Effector CD8-positive, alpha-beta T cell (primary cell): Measurements from ENCODE around the gene LIMCH1.

Experiments used
- DNase-seq: peaks from one replicate; lab custom pipeline; 2025; lab: John Stamatoyannopoulos, UW

Gene LIMCH1

DNA sequence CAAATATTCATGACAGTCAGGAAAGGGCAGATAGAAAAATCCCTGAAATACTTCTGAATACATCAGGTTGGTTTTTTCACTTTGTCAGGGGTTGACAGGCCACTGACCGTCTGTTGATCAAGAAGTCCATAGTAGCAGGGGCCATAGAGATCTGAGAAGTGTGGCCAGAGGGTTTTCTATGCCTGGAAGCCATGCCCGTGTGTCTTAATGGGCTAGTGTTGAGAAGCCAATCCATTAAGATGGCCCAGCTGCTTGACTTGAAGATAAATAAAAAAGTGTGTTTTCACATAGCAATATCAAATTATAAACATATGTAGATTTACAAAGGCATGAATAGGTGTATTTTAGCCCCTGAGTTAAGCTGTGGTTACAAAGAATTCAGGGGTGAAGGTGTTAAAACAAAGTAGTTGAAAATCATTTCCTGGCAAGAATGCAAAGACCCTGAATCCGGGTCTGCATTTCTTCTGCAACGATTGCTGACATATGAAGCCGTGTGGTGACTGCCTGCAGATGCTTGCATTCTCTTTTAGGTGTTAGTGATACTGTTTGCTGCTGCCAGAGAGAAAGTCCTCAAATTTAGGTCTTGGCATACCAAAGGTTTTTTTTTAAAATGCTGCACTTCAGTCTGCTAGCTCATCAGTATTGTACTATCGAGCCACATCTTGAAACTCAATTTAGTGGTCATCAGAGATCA lies 9.3 kb upstream of the LIMCH1 start:
- DNase-seq = no peak

DNA sequence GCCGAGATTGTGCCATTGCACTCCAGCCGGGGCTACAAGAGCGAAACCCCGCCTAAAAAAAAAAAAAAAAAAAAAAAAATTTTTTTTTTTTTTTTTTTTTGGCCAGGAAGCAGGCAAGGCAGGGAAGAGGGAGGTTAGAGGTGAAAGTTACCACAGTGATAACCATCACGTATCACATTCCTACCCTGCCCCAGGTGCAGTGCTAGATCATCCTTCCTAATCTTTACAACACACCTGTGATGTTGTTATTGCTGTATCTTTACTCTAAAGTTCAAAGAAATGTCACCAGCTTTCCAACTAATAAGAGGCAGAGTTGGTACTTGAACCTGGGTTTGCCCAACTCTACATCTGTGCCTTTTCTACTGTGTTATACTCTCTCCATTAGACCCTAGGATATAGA lies 7.2 kb upstream of the LIMCH1 start:
- no peak for DNase-seq

DNA sequence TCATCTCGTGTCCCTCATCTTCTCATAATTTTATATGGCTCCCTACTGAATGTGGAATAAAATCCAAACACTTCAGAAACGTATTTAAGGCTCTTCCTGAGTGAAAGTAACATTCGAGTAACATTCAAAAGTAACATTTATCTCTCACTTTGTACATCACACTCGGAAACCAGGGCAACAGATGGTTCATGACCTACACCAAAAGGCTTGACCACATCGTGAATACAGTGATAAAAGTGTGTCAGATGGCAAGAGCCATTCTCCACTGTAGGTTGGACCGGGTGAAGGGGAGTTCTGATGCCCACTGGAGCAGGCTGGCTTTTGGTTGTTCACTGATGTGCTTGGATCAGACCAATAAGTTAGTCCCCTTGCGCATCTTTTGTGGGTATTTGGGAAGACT lies 5.6 kb upstream of the LIMCH1 start:
- no peak for DNase-seq

DNA sequence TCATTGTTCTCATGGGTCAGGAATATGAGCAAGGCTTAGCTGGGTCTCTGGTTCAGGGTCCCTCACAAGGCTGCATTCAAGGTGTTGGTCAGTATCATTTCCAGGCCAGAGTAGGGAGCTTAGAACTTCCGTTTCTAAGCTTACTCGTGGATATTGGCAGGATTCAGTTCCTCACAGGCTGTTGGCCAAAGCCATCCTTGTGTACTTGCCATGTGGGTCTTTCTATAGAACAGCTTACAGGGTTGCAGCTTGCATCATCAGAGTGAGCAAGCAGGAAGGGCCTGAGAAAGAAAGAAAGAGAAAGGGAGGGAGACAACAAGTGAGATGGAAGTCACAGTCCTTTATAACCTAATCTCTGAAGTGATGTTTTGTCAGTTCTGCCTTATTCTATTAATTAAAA lies 5.1 kb upstream of the LIMCH1 start:
- no peak for DNase-seq

DNA sequence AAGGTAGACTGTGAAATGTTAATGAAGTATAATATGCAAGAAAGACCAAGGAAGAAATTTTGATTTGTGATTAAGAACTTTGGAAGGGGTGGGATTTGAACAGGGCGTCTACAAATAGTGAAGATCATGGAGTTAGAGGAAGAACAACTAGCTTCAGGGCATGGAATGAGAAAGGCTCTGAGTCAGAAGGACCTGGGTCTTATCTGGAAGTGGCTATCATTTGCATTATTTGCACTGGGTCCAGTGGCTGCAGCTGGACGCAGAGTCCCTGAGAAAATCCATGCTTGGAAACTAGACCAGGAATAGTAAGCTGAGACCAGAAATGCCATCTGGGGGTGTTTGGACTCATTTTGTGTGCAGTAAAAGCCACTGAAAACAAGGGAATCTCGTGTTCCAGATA lies 4.3 kb upstream of the LIMCH1 start:
- no peak for DNase-seq

DNA sequence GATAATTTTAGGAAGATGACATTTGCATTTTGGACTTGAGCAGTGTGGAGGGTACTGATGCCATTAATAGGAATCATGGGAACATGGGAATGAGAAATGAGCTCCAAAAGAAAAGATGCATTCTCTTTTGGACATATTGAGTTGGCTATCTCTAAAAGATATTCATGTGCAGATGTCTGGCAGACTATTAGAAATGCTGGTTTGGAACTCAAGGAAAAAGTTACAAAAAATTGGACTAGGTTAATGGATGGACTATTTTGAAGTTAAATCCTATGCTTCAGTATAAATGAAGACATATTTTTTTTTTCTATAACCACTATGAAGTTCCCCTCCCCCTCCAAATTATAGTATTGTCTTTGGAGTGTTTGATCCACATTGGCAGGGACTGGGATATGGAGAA lies 3.6 kb upstream of the LIMCH1 start:
- no peak for DNase-seq

DNA sequence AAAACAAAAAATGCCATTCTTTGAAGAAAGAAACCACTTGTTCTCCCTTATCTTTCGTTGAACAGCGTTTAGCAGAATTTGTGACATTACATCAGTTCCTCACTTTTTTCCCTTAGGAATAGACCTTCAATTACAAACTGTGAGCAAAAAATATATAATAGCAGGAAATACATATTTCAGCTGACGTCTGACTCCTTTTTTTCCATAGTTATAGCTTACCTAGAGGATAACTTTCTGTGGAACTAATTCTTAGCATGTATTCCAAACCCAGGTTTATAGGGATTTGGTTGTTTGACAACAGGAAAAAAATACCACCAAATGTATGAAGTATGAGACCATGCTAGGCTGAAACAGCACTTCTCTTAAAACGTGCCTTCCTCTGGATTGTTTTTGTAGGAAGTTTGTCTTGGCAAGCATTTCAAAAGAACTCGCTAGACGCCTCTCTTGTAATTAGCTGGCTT lies 2.0 kb upstream of the LIMCH1 start:
- no peak for DNase-seq

DNA sequence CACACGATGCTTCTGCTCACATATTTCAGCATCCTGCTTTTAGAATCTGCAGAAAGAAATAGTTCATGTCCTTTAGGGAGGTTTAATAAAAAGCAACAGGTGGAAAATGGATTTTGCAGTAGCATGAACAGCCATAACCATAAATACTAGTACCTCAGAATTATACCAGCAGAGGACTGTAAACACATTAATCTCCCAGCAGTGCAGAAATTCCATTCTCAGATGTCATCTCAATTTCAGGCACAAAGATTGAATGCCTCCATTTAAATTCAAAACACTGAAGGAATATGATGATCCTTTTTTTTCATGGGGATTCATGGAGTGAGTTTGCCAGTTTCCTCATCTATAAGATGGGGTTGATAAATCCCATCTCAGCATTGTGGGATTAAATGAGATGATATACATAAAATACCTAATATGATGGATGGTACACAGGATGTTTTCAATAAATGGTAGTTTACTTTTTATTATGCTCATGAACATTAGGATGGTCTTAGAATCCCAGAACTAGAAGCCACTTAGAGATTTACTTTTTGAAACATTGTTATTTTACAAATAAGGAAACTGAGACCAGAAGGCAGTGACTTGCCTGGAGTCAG lies 566 bp upstream of the LIMCH1 start:
- no peak for DNase-seq

DNA sequence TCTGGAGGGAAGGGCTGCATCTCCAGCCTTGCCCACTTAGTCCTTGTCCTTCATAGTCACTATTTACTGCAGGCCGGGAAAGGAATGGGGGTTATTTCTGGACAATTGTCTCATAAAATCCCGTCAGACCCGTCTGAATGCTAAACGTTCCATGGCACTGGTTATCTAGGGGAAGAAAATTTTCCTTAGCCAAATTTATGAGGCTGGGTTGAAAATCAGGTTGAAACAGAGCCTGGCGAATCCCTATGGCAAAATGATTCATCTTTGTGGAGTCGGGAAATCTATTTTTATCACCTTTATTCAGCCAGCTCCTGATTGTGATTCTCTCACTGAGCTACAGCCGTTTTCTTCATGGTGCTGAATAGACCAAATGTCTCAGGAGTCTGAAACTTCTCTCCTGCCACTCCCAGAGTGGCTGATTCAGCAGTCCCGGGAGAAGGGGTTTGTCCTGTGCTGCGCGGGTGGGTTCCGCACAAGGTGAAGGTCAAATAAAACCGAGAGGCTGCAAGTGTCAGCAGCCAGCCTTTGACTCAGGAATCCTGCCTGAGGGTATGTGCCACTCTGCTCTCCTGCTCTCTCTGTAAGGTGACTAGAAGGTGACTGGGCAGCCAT lies 1.0 kb downstream of the LIMCH1 start:
- no peak for DNase-seq

DNA sequence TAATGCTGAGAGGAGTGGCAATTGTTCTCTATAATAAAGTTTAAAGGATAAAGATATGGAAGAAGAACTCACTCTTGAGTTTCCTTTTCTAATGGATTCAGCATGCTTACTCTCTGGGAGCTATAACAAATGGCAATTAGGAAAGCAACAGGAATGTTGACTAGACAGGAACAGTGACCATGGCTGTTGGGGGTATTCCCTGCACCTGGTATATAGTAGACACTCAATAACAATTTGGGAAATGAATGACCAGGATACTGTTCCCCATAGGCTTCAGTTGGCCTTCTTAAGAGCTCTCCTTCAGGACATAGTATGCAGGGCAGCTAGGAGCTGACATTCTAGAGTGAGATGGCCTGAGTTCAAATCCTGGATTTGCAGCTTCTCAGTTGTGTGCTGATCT lies 1.8 kb downstream of the LIMCH1 start:
- DNase-seq = no peak

DNA sequence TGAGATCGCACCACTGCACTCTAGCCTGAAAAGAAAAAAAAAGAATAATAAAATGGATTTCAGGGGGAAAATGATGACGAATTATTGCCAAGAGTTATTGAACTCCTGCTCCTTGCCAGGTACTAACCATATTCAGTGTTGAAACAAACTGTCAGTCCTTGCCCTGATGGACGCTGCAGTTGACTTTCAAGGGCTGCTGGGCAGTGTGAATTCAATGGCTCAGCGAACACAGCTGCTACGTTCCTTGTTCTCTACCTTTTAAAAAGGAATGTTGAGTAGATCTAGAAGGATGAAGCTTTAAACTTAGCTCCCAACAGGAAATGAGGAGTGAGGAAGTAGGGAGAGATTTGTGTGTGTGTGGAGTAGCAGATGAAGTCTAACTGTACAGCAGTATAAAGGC lies 2.7 kb downstream of the LIMCH1 start:
- no peak for DNase-seq

DNA sequence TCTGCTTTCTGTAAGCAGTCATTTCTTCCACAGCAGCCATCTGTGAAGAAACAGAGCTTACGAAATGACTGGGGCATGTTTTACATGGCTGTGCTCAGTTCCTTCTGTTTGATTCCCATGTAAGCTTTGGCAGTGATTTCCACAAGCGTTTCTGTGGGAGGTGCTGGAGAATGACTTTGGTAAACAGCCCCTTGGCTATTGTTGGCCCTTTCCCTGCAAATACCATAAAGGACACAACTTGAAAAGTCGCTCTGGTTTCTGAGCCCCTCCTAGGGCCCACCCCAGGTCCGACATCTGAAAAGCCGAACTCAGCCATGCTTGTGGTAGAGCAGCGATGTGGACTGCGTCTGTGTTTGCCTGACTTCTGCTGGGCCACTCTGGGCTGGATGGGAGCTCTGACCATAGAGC lies 3.7 kb downstream of the LIMCH1 start:
- DNase-seq = no peak

DNA sequence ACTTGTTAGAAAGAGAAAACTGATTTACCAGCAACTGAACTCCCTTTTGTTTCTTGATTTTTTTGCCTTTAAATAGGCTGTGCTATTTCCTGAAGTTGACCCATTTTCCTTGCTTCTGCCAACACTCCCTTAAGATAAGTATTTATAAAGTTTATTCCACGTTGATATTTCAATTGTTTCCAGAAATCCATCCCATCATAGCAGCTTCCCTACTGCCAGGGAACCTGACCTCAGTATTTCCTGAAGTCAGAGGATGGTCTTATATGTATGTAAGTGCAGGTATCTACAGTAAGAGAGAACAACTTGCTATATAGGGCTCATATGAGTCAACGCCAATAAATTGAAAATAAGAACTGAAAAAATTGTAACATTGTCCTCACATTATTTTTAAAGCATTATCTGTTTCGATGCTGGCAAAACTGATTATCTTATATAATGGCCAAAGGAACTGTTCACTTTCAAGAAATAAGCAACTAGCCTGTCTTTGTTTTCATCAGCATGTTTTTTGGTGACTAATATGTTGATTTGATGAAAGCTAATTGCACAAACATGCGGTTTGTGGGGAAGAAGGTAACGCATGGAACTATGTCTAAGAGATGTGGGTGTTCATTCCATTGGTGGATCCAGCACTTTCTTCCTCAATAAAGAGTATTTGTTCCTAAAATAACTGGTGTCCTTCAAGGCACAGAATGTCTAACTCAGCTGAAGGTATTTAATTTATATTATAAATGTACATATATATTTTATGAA lies 4.7 kb downstream of the LIMCH1 start:
- DNase-seq = no peak

DNA sequence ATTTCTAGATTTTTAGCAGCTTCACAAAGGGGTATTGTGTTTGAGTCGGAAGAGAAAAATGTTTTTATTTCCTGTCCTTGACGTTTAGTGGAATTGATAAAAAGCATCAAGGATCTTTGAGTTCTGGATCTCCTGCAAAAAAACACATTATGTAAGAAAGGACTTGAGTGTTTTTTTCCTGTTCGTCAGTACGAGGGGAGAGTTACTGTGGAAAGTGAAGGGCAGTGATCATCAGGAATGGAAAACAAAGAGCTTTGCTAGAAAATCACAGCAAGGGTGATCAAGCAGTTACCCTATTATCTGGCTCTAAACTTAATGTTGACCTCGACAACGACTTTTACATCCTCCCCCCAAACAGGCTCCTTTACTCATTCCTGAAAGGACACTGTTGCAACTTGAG lies 7.3 kb downstream of the LIMCH1 start:
- no peak for DNase-seq

DNA sequence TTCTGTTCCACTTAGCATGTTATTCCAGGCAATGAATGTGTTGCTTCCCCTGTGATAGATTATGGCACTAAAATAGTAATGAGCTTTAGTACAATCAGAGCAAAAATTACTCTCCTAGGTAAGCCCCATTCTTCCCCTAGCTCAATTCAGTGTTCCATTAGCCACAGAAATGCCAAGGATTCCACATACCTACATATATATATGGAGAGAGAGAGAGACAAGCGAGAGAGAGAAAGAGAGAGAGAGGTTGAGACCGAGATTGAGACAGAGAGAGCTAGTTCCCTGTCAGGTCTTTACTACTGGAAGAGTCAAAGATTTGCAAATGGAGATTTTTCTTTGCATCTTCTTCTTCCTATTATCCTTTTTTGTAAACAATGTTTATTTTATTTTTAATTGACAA lies 8.7 kb downstream of the LIMCH1 start:
- no peak for DNase-seq

DNA sequence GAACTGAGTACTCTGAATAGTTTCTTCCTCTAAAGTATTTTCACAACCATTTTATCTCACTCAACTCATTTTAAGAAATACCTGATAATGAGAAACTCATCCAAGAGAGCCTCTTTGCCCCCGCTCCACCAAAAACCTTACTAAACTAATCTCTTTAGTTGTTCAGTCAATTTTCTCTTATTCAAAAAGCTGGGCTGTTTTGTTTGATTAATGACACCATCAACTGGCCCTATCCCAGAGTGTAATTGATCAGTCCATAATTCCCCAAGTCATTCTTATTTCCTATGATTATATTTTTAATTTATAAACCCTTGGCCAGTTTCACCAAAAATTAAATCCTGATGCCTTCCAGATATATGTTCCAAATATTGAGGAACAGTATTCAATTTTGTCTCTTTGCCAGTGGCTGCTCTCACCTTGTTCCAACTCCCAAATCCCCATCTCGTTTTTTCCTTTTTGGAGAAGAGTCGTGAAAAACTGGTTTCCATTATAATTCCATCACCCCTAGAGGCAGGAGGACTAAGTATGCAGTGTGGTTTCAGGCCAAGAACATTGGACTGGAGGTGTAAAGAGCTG lies 10.4 kb downstream of the LIMCH1 start:
- DNase-seq = no peak

DNA sequence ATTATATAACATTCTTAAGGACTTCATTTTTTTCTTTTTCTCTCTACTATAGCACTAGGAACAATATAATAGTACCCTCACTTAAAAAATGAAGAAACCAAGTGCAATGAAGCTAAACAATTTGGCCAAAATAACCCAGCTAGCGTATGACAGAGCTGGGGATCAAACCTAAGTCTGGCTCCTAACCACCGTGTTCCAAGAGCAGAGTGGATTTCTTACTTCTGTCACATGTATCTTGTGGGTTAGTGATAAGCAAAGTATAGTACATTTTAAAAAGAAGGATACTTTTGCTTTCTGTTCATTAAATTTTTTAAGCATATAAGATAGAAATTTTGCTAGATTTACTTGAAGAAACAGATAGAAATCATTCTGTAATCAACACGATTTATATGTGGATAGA lies 11.5 kb downstream of the LIMCH1 start:
- no peak for DNase-seq

DNA sequence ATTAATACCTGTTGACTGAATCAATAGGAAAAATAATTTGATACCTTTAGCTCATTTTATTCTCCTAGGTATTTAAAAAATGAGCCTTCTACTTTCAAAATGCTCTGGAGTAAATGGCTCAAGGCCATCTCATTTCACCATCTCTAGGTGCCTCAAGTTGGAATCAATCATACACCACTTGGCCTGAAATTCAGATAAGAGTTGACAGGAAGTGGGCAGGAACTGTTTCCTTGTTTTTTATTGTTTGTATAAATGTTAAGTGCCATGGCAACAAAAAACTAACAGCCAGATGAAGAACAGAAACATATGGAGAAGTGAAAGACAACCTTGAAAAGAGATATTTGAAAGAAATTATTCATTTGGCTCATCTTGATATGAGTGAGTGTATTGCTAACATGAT lies 12.4 kb downstream of the LIMCH1 start:
- DNase-seq = no peak

DNA sequence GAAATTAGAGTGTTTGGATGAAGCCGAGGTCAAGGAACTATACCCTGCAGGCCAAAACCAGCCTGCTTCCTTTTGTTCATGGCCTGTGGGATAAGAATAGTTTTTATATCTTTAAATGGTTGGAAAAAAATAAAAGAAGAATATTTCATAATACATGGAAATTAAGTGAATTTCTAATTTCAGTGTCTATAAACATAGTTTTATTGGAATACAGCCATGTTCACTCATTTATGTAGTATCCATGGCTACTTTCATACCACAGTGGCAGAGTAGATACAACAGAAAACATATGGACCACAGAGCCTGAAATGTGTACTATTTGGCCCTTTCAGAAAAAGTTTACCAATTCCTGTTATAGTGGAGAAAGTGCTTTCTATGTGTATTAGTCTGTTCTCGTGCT lies 13.6 kb downstream of the LIMCH1 start:
- DNase-seq = no peak

DNA sequence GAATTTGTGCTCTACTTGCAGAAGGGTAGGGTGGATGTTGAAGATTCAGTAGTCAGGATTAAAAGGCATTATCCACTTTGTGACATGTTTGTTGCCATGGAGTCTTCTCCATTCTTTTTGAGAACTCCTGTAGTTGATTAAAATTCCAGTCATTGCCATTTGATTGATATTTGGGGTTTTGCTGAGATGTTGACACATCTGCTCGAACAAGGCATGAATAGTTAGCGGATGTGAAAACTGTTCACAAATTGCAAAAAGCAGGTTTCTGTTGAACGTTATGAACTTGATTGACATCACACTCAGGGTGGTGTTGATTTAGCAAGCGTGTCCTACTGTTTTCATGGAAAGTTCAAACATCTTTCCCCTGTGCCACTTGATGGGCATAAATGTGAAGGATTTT lies 16.9 kb downstream of the LIMCH1 start:
- DNase-seq = no peak

DNA sequence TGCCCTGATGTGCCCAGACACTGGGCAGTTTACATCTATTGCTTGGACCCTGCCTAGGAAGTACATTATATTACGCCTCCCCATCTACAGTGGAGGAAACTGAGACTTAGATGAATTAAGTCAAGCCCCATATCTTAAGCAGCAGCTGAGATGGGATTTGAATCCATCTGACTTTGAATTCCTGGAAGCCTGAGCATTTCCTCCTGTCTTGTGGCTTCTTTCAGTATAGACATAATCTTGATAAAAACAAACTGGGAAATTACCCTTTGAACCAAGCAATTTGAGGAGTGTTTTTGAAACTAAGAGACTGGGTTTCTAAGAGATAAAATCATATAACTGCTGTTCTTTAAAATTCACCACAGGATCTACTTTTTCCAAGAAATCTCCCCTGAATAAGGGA lies 18.6 kb downstream of the LIMCH1 start:
- DNase-seq = no peak

DNA sequence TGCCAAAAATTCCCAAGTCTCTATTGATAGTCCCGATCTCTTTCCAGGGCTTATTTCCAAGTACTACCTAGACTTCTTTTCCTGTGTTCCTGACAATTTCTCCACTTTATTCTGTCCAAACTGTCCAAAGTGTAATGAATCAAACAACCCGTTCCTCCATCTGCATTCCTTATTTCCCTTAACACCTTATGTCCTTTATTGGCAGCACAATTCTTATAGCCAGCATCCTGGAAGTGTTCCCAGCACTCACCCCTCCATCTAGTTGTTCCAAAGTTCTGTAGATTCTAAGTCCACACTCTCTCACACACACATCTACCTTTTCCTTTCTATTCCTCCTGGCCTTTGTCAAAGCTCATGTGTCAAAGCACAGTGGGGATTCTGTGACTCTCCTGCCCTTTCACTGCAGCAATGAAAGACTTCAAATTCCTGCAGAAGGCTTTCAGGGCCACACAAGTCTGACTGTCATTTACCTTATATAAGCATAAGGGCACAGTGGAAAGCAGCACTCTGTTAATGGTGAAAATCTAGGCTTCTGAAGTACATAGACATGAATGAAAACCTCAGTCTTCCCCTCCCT lies 22.1 kb downstream of the LIMCH1 start:
- DNase-seq = no peak
